ENCODE results near the gene SRP9.
"Not testable (repeated sequence)": the region's sequence is repeated elsewhere in the genome, so short reads cannot be mapped to it uniquely, and the experiment has no call there.

SRP9 gene

DNA sequence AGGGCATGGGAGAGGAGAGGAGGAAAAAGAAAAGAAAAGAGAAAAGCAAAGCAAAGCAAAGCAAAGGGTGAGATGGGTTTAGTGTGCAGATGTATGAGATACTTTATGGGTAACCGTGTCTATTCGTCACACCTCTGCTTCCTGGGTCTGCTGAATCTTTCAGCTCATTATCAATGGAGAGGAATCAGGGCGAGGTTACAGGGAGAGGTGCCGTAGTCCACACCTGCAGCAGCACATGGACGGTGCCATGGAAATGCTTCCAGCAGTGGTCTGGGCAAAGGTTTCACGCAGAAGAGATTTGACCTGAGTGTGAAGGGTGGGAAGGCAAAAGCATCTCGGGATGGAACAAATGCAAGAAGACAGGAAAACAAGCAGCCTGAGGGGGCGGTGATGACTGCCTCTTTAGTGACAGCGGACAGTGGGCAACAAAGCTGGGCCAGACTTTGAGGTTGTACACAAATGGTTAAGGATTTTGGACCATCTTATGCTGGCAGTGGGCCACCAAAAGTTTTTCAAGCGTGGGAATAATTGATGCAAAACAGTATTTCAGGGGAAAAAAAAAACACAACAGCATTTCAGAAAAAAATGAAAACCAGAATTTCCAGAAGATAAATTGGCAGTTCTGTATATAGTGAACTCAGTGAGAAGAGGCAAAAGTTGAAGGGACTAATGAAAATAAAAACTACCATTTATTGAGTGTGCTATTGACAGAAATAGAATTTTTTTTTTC lies 19.5 kb upstream of the SRP9 start:
- DNase-seq: no peak

- not testable (repeated sequence) for DNase-seq
These were observed 17.7 kb upstream of the SRP9 start for GRCh38 chr1:225759972-225760371.

GRCh38 chr1:225760531-225760930 lies 17.1 kb upstream of the SRP9 start:
- DNase-seq: no peak

DNA sequence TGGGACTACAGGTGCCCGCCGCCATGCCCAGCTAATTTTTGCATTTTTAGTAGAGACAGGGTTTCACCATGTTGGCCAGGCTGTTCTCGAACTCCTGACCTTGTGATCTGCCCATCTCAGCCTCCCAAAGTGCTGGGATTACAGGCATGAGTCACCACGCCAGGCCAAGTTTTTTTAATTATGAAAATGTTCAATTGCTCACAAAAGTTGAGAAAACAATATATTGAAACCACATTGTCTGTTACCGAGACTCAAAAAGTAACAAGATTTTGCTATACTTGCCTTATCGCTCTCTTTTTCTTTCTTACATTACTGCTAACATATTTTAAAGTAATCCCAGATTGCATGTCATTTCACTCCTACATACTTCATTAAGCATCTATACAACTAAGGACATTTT lies 16.2 kb upstream of the SRP9 start:
- not testable (repeated sequence) for DNase-seq

- DNase-seq: no peak
These were observed 15.6 kb upstream of the SRP9 start for GRCh38 chr1:225762002-225762441.

GRCh38 chr1:225762444-225762843 lies 15.2 kb upstream of the SRP9 start:
- no peak for DNase-seq

- peak; percentile 88 for DNase-seq
These were observed 13.7 kb upstream of the SRP9 start for GRCh38 chr1:225763716-225764548.

DNA sequence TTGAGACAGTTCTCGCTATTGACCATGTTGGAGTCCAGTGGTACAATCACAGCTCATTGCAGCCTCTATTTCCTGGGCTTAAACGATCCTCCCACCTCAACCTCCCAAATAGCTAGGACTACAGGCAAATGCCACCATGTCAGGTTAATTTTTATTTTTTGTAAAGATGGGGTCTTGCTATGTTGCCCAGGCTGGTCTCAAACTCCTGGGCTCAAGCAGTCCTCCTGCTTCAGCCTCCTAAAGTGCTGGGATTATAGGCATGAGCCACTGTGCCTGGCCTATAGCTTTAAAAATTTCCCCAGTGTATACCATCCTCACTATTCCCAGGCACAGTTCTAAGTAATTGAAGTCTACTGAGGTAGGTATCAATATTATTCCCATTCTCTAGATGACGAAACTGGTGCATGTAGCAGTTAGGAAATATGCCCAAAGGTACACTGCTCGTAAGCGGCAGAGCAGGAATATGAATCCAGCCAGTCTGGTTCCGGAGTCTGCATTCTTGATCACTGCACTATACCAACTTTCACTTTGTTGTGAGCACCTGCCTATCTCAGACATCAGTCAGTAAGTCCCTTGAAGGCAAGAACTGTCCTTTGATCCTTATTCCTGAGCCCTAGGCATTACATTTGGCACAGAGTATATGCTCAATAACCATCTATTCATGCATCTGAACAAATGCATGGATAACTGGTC lies 11.5 kb upstream of the SRP9 start:
- no peak for DNase-seq

- DNase-seq: peak; percentile 96
These were observed 10.5 kb upstream of the SRP9 start for GRCh38 chr1:225766967-225767633.

- DNase-seq: peak; percentile 95
These were observed 9.7 kb upstream of the SRP9 start for GRCh38 chr1:225767634-225768540.

GRCh38 chr1:225768662-225769426 lies 8.8 kb upstream of the SRP9 start:
- DNase-seq: no peak

DNA sequence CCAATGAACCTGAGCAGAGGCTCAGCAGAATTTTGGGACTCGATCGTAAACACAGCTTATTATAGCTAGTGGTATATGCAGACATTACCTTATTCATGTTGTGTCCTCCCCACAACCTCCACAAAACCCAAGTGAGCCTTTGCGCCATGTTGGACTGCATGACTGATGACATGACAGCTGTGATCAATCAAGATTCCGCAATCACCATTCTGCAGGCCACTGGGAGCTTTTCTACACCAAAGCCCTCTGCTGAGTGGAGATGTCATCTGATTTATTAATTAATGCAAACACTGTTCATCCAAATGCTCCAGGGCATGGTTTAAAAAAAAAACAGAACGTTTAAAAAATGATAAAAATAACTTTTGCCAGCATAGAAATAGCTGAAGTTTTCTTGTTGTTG lies 7.9 kb upstream of the SRP9 start:
- DNase-seq: no peak

GRCh38 chr1:225770561-225771248 lies 6.9 kb upstream of the SRP9 start:
- no peak for DNase-seq

DNA sequence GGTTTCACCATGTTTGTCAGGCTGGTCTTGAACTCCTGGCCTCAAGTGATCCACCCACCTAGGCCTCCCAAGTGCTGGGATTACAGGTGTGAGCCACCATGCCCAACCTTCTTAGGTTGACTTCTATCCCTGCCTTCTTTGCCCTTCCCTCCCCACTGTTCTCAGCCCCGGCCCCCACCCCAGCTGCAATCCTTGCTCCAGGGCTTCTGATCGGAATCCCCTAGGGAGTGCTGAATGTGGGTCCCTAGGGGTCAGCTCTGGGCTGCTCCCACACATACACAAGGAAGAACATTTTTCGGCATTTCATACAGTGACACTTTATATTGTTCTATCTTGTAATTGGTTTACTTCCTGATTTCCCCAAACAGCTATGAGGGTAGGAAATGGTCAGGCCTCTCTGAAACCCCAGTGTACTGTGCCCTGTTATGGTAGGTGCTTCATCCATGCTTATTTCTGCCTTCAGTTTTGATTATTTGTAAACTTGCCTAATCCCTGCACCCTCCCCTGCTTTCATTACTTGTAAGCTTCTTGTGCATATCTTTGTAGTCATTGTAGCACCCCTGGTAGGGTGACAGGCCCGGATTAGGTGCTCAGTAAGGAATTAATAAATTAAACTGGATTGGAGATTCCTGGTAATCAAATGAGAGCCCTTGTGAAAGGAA lies 5.8 kb upstream of the SRP9 start:
- no peak for DNase-seq

DNA sequence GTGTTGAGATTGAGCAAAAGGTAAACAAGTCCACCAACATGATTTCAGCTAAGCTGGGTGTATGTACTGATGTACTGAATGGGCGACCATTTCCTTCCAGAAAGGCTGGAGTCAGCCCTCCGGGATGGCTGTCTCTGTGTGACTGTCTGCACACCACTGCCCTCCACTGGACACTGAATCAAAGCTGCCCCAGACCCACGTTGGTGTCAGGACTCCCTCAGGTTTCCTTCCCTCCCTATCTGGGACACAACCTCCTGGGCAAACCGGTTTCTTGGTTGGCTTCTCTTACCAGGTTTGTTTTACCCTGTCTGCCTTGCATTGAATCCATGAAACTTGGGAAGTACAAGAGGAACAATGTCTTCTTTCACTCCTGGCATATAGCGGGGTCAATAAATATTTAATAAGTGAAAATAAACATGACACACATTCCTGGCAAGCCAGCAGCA lies 5.3 kb upstream of the SRP9 start:
- peak; percentile 35 for DNase-seq

DNA sequence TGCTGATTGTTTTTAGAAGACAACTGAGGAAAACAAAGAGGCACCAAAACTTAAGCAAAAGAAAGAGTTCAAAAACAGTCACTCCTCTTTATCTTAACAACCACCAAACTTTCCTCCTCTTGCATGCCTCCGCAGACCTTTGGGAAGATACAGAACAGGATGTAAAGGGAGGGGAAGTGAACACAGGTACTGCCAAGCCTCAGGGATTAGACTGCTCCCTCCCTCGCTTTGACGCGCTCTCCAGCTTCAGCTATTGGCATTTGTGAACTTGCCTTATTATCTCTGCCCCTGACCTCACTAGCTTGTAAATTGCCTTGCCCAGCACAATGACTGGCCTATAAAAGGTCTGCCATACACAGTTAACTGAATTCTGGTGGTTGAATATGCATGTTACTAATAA lies 4.8 kb upstream of the SRP9 start:
- DNase-seq: no peak

- no peak for DNase-seq
These were observed 3.1 kb upstream of the SRP9 start for GRCh38 chr1:225774281-225775147.

GRCh38 chr1:225776294-225776693 lies 1.3 kb upstream of the SRP9 start:
- DNase-seq: no peak

DNA sequence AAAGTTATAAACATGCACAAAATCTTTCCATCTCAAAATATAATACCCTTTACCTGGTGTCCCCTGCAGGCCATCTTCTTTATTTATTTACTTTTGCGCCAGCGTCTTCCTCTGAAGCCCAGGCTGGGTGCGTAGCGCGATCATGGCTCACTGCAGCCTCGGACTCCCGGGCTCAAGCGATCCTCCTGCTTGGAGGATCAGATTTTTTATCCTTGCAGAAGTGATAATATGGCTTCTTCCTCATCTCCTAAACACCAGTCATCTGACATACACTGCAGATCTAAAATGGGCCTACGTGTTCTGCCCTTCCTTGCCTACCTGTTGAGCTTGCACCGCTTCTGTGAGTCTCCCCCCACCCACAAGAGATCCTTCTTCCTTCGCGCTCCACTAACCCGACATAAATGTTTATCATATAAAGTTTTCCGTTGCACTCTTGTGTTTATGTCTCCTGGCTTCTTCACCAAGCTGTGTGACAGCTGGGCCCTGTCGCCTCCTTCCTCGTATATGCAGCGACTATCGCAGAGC lies 506 bp upstream of the SRP9 start:
- no peak for DNase-seq

All from NCI-H446 treated with DMSO at 0.1 percent for 48 hours (cell line).